PC-3 (cell line): ENCODE data around the gene GTPBP2. TPM values are rescaled to one million over a fixed set of nuclear protein-coding genes. Genes with fewer than 3 reads are reported as not detected.
A peak's percentile ranks its signal among the peaks of the same experiment; 100 is the strongest.

Source experiments
- ATAC-seq: fragments of 200-7000 bp; cut with Tn5 transposase; 2 replicates; pipeline ENCODE4 v1.9.1; 2020; ENCODE audit warnings: mild to moderate bottlenecking, moderate library complexity
- BruUV-seq: library from RNA; stranded (reverse); fragments of 400-500 nt; replicated peaks from 2 replicates; lab custom pipeline; 2021; lab: Mats Ljungman, UMichigan
- CTCF ChIA-PET: fragments of 300-600 bp; sonication (Branson Sonifier 250); formaldehyde crosslinking; loops from one replicate; lab custom pipeline; 2022; ENCODE audit warnings: antibody characterized with exemption; lab: Charles Lee
- POLR2A ChIA-PET: fragments of 300-600 bp; sonication (Branson Sonifier 250); formaldehyde crosslinking; loops from one replicate; lab custom pipeline; 2022; ENCODE audit warnings: antibody characterized with exemption; ENCODE audit not compliant: unreplicated experiment; lab: Charles Lee
- DNase-seq: peaks from one replicate; pipeline ENCODE4 v3.0.0-alpha.2; 2015
- H2AFZ ChIP-seq: fragments of 300-600 bp; sonication (generic); 2 replicates; pipeline ENCODE4 v1.6.0; 2016; ENCODE audit warnings: antibody characterized with exemption, low read length
- H3F3A ChIP-seq: fragments of 300-600 bp; sonication (generic); one replicate; pipeline ENCODE4 v1.6.0; 2017; ENCODE audit warnings: antibody characterized with exemption, low read length, control low read depth, mild to moderate bottlenecking; ENCODE audit not compliant: unreplicated experiment
- H3K27ac ChIP-seq: fragments of 300-600 bp; sonication (generic); 2 replicates; pipeline ENCODE4 v1.5.1; 2016; ENCODE audit warnings: mild to moderate bottlenecking, low read length
- H3K27me3 ChIP-seq: fragments of 300-600 bp; sonication (generic); 2 replicates; pipeline ENCODE4 v1.6.1; 2016; ENCODE audit warnings: low read length, mixed read lengths
- H3K36me3 ChIP-seq: fragments of 300-600 bp; sonication (generic); 2 replicates; pipeline ENCODE4 v1.6.1; 2016; ENCODE audit warnings: low read depth, mixed run types, low read length, mixed read lengths
- H3K4me1 ChIP-seq: fragments of 300-600 bp; sonication (generic); 2 replicates; pipeline ENCODE4 v1.5.1; 2016; ENCODE audit warnings: low read length; ENCODE audit not compliant: insufficient read depth
- H3K4me2 ChIP-seq: fragments of 300-600 bp; sonication (generic); 2 replicates; pipeline ENCODE4 v1.6.0; 2016; ENCODE audit warnings: low read length
- H3K4me3 ChIP-seq: fragments of 300-600 bp; sonication (generic); 2 replicates; pipeline ENCODE4 v1.5.1; 2016; ENCODE audit warnings: mild to moderate bottlenecking, low read length, mixed read lengths
- H3K79me2 ChIP-seq: fragments of 300-600 bp; sonication (generic); 2 replicates; pipeline ENCODE4 v1.6.1; 2017; ENCODE audit warnings: low read length, mixed read lengths
- H3K9ac ChIP-seq: fragments of 300-600 bp; sonication (generic); 2 replicates; pipeline ENCODE4 v1.6.0; 2016; ENCODE audit warnings: mild to moderate bottlenecking, low read length
- H3K9me2 ChIP-seq: fragments of 300-600 bp; sonication (generic); replicated peaks from 2 replicates; pipeline ENCODE4 v1.6.1; 2016; ENCODE audit warnings: mixed run types, low read length, mixed read lengths
- H3K9me3 ChIP-seq: fragments of 300-600 bp; sonication (generic); 2 replicates; pipeline ENCODE4 v1.6.1; 2016; ENCODE audit warnings: low read length, mixed read lengths
- H4K20me1 ChIP-seq: fragments of 300-600 bp; sonication (generic); 2 replicates; pipeline ENCODE4 v1.6.1; 2016; ENCODE audit warnings: low read length, mixed read lengths
- EZH2 ChIP-seq: fragments of 300-600 bp; sonication (generic); IDR thresholded peaks from one replicate; pipeline ENCODE4 v1.6.1; 2017; ENCODE audit warnings: antibody characterized with exemption, mild to moderate bottlenecking, low read length; ENCODE audit not compliant: unreplicated experiment
- EZH2phosphoT487 ChIP-seq: fragments of 300-600 bp; sonication (generic); IDR thresholded peaks from 2 replicates; pipeline ENCODE4 v1.6.1; 2018; ENCODE audit warnings: mild to moderate bottlenecking, antibody characterized with exemption, low read length, borderline replicate concordance
- intact Hi-C: fragments of 100-400 bp; cut with micrococcal nuclease; formaldehyde crosslinking; loops from 2 replicates; pipeline ENCODE4 v1.9.0; 2023
- total RNA-seq: library from RNA; depleted of rRNA; stranded (reverse); fragments of >200 nt; gene quantifications from 2 replicates; pipeline ENCODE4 v1.2.3, GENCODE V29; 2014
- TF ChIP-seq, protein P1 (sequence below): fragments of 300-600 bp; sonication (generic); conservative IDR thresholded peaks from 2 replicates; pipeline ENCODE4 v1.5.1; 2017; ENCODE audit warnings: antibody characterized with exemption, low read depth, mild to moderate bottlenecking, low read length

Gene GTPBP2
- total RNA-seq, 1 experiment from 2014 or later = 38.1 TPM

DNA sequence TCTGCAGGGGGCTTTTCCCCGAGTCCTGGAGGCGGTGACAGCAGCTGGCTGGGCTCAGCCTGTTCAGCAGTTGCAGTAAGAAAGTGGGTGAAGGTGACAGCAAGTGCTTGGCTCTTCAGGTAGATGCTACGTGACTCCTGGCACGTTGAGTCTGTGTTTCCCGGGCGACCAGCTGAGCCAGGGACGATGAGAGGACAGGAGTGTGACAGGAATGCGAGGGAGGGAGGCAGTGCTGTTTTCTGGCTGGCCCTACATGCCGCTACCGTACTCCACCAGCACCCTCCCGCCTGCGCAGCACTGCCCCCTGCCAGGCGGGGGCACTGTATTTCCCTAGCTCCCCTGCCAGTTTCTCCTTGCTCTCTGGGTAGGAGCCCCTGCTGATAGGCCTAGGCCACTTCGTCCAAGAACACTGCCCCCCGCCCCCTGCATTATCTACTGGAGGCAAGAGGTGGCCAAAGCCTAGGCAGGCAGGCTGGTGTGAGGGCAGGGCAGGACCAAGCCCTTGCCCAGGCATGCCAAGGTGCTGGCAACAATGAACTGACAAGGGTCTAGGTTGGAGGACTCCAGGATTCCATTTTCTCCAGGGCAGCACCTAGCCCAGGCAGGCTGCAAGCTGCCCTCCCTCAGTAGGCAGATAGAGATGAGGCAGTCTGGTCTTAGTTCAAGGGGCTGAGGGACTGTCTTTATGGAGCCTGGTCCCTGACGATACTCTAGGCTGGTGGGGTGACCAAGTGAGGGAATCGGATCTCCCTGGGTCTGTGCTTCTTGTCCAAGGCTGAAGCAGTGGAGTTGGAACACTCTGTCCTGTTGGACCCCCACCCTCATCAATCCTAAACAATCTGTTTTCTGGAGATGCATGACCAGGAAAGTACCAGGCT, 39.3 kb upstream of the GTPBP2 start:
- ChIA-PET POLR2A (no interaction called here), CTCF (interaction anchor here (1.0 to 2.2 kb wide), 3 partner anchors 12 to 96 kb away, joined by 3 to 10 read pairs (median 6); no protein-coding TSS in a partner anchor)
- H3K9me2 ChIP-seq = no peaks in the 10 kb centered on the region
- H4K20me1 ChIP-seq = no peaks in the 10 kb centered on the region
- peaks cover 46% of the 10 kb centered on the region for H3K4me1 ChIP-seq
- intact Hi-C loops = loop anchor here (5.0 to 10.0 kb wide), 2 partner anchors 56 to 84 kb away; no protein-coding TSS in a partner anchor
- H3K9ac ChIP-seq = no peak overlapping the region
- BruUV-seq = no TSS peak
- ATAC-seq = peak; percentile 76
- H3K4me3 ChIP-seq = no peak overlapping the region
- no peak overlapping the region for H2AFZ ChIP-seq
- no peaks in the 10 kb centered on the region for H3F3A ChIP-seq
- H3K27me3 ChIP-seq = no peaks in the 10 kb centered on the region
- DNase-seq = peak; percentile 92
- no peaks in the 10 kb centered on the region for H3K9me3 ChIP-seq
- no peaks in the 10 kb centered on the region for H3K79me2 ChIP-seq
- no peak for TF ChIP-seq EZH2phosphoT487
- TF ChIP-seq, protein P1, sequence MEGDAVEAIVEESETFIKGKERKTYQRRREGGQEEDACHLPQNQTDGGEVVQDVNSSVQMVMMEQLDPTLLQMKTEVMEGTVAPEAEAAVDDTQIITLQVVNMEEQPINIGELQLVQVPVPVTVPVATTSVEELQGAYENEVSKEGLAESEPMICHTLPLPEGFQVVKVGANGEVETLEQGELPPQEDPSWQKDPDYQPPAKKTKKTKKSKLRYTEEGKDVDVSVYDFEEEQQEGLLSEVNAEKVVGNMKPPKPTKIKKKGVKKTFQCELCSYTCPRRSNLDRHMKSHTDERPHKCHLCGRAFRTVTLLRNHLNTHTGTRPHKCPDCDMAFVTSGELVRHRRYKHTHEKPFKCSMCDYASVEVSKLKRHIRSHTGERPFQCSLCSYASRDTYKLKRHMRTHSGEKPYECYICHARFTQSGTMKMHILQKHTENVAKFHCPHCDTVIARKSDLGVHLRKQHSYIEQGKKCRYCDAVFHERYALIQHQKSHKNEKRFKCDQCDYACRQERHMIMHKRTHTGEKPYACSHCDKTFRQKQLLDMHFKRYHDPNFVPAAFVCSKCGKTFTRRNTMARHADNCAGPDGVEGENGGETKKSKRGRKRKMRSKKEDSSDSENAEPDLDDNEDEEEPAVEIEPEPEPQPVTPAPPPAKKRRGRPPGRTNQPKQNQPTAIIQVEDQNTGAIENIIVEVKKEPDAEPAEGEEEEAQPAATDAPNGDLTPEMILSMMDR = peak; percentile 79
- peak overlapping the region; percentile 28 for H3K27ac ChIP-seq
- peak overlapping the region; percentile 65 for H3K4me2 ChIP-seq
- H3K36me3 ChIP-seq = peaks cover 4% of the 10 kb centered on the region; the same call in 1 of the 2 replicates

DNA sequence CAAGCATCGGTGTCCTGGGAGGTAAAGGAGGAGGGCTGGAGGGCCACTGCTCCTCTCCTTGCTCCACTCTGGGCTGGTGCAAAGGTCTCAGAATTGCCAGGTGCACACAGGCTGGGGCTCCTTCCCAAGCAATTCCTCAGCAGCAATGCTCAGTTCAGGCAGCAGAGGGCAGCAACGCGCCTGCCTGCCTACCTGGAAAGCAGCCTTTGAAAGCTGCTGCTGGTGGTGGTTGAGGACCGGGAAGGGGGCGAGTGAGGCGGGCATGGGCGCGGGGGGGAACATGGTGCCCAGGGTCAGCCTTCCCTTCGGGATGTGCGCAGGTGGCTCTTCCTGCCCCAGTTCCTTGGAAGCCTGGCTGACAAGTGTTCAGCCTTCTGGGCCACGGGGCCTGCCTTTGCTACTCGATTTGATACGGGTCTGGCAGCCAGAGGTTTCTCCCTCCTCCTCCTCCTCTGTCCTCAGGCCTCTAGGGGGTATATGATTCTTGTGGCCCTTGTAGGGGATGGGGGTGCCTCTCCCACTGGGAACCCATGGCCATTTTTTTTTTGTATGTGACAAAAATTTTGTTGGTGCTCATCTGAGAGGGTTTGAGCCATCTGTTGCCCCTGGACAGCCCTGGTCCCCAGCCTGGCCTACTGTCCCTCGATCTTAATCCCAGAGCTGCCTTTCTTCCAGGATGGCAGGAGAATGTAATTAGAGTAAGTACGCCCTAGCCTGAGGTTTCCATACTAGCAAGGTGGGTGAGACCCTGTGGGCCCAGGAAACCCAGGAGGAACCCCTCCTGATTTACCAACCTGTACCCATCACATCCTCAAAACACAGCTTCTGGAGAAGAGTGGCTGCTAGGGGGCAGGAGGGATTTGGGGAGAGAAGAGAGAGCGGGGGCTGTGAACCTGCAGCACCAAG, 38.4 kb upstream of the GTPBP2 start:
- peak; percentile 93 for DNase-seq
- Histone ChIP-seq H2AFZ (no peak overlapping the region), H3K27me3 (no peaks in the 10 kb centered on the region), H3K9ac (no peak overlapping the region), H3K9me3 (no peaks in the 10 kb centered on the region), H3K27ac (no peak overlapping the region), H3K79me2 (no peaks in the 10 kb centered on the region), H3K36me3 (no peaks in the 10 kb centered on the region; the same call in 1 of the 2 replicates), H3K4me1 (peaks cover 46% of the 10 kb centered on the region), H3K4me2 (peak overlapping the region; percentile 65), H4K20me1 (no peaks in the 10 kb centered on the region), H3K9me2 (no peaks in the 10 kb centered on the region), H3F3A (no peaks in the 10 kb centered on the region), H3K4me3 (no peak overlapping the region; the same call in 1 of the 2 replicates)
- CTCF ChIA-PET = interaction anchor here (0.7 to 2.2 kb wide), 5 partner anchors 11 to 411 kb away, joined by 3 to 10 read pairs (median 5); no protein-coding TSS in a partner anchor
- TSS peak; percentile 21 for BruUV-seq
- ATAC-seq = peak; percentile 57
- TF ChIP-seq EZH2phosphoT487 (no peak), EZH2 (no peak)
- TF ChIP-seq, protein P1 = peak; percentile 92
- intact Hi-C loops = loop anchor here (1.0 to 10.0 kb wide), 5 partner anchors 31 to 412 kb away; no protein-coding TSS in a partner anchor
- POLR2A ChIA-PET = no interaction called here
